IPS DF 6.9 (cell line): Measurements from ENCODE around the gene NEB.
"Not testable (repeated sequence)": the region's sequence is repeated elsewhere in the genome, so short reads cannot be mapped to it uniquely, and the experiment has no call there.

ENCODE experiments used
- DNase-seq: peaks from one replicate; pipeline ENCODE4 v3.0.0-alpha.2; 2013; ENCODE audit warnings: low read depth, low spot score
- H3K27ac ChIP-seq: one replicate; pipeline ENCODE4 v1.5.1; 2013; ENCODE audit warnings: low read length, control low read depth
- H3K27me3 ChIP-seq: 2 replicates; pipeline ENCODE4 v1.6.1; 2013; ENCODE audit warnings: mild to moderate bottlenecking, low read length; ENCODE audit not compliant: control insufficient read depth, insufficient read depth
- H3K36me3 ChIP-seq: 2 replicates; pipeline ENCODE4 v1.6.1; 2013; ENCODE audit warnings: low read length; ENCODE audit not compliant: control insufficient read depth, insufficient read depth
- H3K4me1 ChIP-seq: 2 replicates; pipeline ENCODE4 v1.6.1; 2013; ENCODE audit warnings: low read length; ENCODE audit not compliant: control insufficient read depth, insufficient read depth
- H3K4me3 ChIP-seq: 2 replicates; pipeline ENCODE4 v1.5.1; 2013; ENCODE audit warnings: mild to moderate bottlenecking, low read length
- H3K9me3 ChIP-seq: 2 replicates; pipeline ENCODE4 v1.6.1; 2013; ENCODE audit warnings: low read length, inconsistent platforms; ENCODE audit not compliant: control insufficient read depth, insufficient read depth
- WGBS: extraction: QIAGEN DNeasy Blood & Tissue Kit; methylation state at CpG from one replicate; pipeline ENCODE4 v1.1.7; 2013; ENCODE audit warnings: mixed read lengths, missing lambda C conversion rate; ENCODE audit not compliant: insufficient read length, insufficient coverage; 5-methylcytosine and 5-hydroxymethylcytosine counted together

The NEB gene

DNA sequence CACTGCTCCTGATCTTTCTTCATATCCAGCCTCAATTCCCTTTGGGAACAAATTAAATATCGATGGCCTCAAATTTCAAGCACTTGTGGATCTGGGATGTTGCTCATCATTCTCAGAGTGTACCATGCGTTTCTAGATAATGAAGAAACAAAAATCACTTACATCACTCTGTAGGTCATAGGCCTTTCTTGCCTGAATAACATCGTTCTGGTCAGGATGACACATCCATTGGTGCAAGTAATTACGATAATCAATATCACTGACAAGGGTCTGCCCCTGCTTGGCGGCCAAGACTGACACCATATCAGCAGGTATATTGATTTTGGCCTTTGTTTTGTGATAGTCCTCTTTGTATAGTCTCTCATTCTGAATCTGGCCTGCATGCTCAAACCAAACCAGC, 167.3 kb downstream of the NEB start:
- DNase-seq: no peak
- Histone ChIP-seq H3K9me3 (no peaks in the 10 kb centered on the region), H3K27me3 (no peaks in the 10 kb centered on the region), H3K4me1 (no peaks in the 10 kb centered on the region), H3K4me3 (no peak overlapping the region), H3K27ac (no peak overlapping the region), H3K36me3 (no peaks in the 10 kb centered on the region)
- no CpG with 5 or more reads among the region's 5 CpGs for WGBS

- WGBS: no CpG with 5 or more reads among the region's 8 CpGs
- H3K4me1 ChIP-seq: no peaks in the 10 kb centered on the region
- no peaks in the 10 kb centered on the region for H3K27me3 ChIP-seq
- H3K36me3 ChIP-seq: no peaks in the 10 kb centered on the region
- DNase-seq: no peak
- H3K9me3 ChIP-seq: no peaks in the 10 kb centered on the region
- no peak overlapping the region for H3K27ac ChIP-seq
- no peak overlapping the region for H3K4me3 ChIP-seq
These were observed 171.9 kb downstream of the NEB start for GRCh38 chr2:151562398-151562797.

- WGBS: no CpG with 5 or more reads among the region's 3 CpGs
- Histone ChIP-seq H3K9me3 (no peaks in the 10 kb centered on the region), H3K4me3 (no peak overlapping the region), H3K27ac (no peak overlapping the region), H3K27me3 (no peaks in the 10 kb centered on the region), H3K4me1 (no peaks in the 10 kb centered on the region), H3K36me3 (no peaks in the 10 kb centered on the region)
- DNase-seq: no peak
These were observed 174.0 kb downstream of the NEB start for GRCh38 chr2:151560289-151560688.

- WGBS: no CpG with 5 or more reads among the region's 2 CpGs
- H3K9me3 ChIP-seq, H3K4me1 ChIP-seq, H3K27ac ChIP-seq, H3K36me3 ChIP-seq, H3K27me3 ChIP-seq, H3K4me3 ChIP-seq, DNase-seq: not testable (repeated sequence)
These were observed 174.8 kb downstream of the NEB start for GRCh38 chr2:151559431-151559830.

GRCh38 chr2:151557883-151558282, 176.4 kb downstream of the NEB start:
- no CpG with 5 or more reads among the region's 2 CpGs for WGBS
- not testable (repeated sequence) for H3K4me3 ChIP-seq, H3K27ac ChIP-seq, DNase-seq, H3K9me3 ChIP-seq, H3K36me3 ChIP-seq, H3K27me3 ChIP-seq, H3K4me1 ChIP-seq

- Histone ChIP-seq H3K4me3 (no peak overlapping the region), H3K27me3 (no peaks in the 10 kb centered on the region), H3K36me3 (no peaks in the 10 kb centered on the region), H3K27ac (no peak overlapping the region), H3K9me3 (no peaks in the 10 kb centered on the region), H3K4me1 (0 out of 2 replicates have a peak, but pooled peaks cover 1% of the 10 kb centered on the region)
- no peak for DNase-seq
These were observed 178.2 kb downstream of the NEB start for GRCh38 chr2:151556121-151556520.

GRCh38 chr2:151552287-151552686, 182.0 kb downstream of the NEB start:
- Histone ChIP-seq H3K36me3 (no peaks in the 10 kb centered on the region), H3K4me1 (0 out of 2 replicates have a peak, but pooled peaks cover 1% of the 10 kb centered on the region), H3K27me3 (no peaks in the 10 kb centered on the region), H3K27ac (no peak overlapping the region), H3K9me3 (no peaks in the 10 kb centered on the region), H3K4me3 (no peak overlapping the region)
- no CpG with 5 or more reads among the region's 5 CpGs for WGBS
- no peak for DNase-seq

GRCh38 chr2:151551556-151551955, 182.7 kb downstream of the NEB start:
- DNase-seq: no peak
- WGBS: no CpG with 5 or more reads among the region's 5 CpGs
- no peaks in the 10 kb centered on the region for H3K27me3 ChIP-seq

GRCh38 chr2:151549191-151549590, 185.1 kb downstream of the NEB start:
- Histone ChIP-seq H3K27ac (no peak overlapping the region), H3K27me3 (no peaks in the 10 kb centered on the region), H3K4me3 (no peak overlapping the region), H3K36me3 (no peaks in the 10 kb centered on the region), H3K9me3 (no peaks in the 10 kb centered on the region), H3K4me1 (peaks cover 3% of the 10 kb centered on the region; the same call in 1 of the 2 replicates)
- WGBS: no CpG with 5 or more reads among the region's 2 CpGs
- no peak for DNase-seq

More at GRCh38 chr2:151551556-151551955, 182.7 kb downstream of the NEB start:
- 0 out of 2 replicates have a peak, but pooled peaks cover 1% of the 10 kb centered on the region for H3K4me1 ChIP-seq
- no peaks in the 10 kb centered on the region for H3K36me3 ChIP-seq
- no peak overlapping the region for H3K27ac ChIP-seq
- no peaks in the 10 kb centered on the region for H3K9me3 ChIP-seq
- H3K4me3 ChIP-seq: no peak overlapping the region

GRCh38 chr2:151544449-151544848, 189.8 kb downstream of the NEB start:
- H3K27ac ChIP-seq: no peak overlapping the region
- no peaks in the 10 kb centered on the region for H3K9me3 ChIP-seq
- no peak overlapping the region for H3K4me3 ChIP-seq
- H3K4me1 ChIP-seq: peaks cover 2% of the 10 kb centered on the region; the same call in 1 of the 2 replicates
- no peak for DNase-seq
- H3K36me3 ChIP-seq: no peaks in the 10 kb centered on the region
- H3K27me3 ChIP-seq: no peaks in the 10 kb centered on the region
- WGBS: no CpG with 5 or more reads among the region's 5 CpGs

GRCh38 chr2:151543876-151544275, 190.4 kb downstream of the NEB start:
- no CpG with 5 or more reads among the region's 3 CpGs for WGBS

More at GRCh38 chr2:151543876-151544275, 190.4 kb downstream of the NEB start:
- H3K9me3 ChIP-seq: no peaks in the 10 kb centered on the region
- no peak overlapping the region for H3K27ac ChIP-seq
- H3K4me1 ChIP-seq: peaks cover 2% of the 10 kb centered on the region; the same call in 1 of the 2 replicates
- H3K36me3 ChIP-seq: no peaks in the 10 kb centered on the region
- H3K27me3 ChIP-seq: no peaks in the 10 kb centered on the region
- no peak overlapping the region for H3K4me3 ChIP-seq
- no peak for DNase-seq
